GM19438 (cell line): Measurements from ENCODE around the gene FNTB.

ENCODE experiments used
- ATAC-seq: cut with Tn5 transposase; IDR thresholded peaks from one replicate; pipeline ENCODE4 v1.9.1; 2021; ENCODE audit warnings: low read depth; ENCODE audit not compliant: unreplicated experiment

FNTB gene

DNA sequence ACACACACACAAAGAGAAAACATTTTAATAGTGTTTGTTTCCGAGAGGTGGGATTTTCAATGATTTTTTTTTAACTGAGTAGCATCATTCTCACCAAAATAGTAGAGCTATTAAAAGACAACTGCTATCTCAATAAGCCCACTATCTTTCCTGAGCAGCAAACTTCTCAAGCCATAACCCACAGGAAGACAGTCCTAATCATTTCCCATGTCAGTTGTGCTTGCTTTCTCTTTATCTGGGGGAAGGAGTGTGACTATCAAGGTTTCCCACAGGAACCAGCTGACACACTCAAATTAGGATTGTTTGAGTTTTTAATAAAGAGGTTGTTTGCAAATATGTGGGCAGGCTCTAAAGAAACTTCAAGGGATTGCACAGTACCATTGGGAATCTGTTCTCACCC, 120.5 kb downstream of the FNTB start:
- ATAC-seq = no peak

DNA sequence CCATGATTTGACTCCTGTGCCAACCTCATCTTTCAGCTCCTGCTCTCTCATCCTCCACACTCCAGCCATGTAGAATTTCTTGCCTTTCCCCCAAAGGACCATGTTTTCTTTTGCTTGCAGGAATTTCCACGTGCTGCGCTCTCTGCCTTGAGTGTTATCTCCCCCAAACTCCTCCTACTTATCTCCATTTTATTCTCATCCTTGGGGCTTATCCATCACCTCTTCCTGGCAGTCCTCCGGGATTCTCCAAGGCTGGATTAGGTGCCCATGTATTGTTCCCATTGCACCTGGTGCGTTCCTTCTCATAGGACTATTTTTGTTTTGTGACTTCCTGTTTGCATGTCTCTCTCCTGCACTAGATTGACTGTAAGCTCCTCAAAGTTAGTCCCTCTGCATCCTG, 122.7 kb downstream of the FNTB start:
- no peak for ATAC-seq

DNA sequence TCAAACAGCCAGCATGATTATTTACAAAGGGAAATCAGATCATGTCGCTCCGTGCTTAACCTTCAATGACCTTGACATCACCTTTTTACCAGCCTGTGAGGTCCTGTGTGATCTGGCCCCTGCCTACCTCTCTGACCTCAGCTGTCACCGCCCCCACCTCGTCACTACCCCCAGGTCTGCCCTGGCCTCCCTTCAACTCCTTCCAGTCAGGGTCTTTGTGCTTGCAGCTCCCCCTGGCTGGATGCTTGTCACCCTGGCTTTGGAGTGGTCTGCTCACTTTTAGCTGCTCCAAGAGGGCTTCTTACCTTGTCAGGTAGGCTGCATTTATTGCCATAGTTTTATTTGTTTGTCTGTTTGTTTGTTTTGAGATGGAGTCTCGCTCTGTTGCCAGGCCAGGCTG, 123.8 kb downstream of the FNTB start:
- ATAC-seq = no peak
